Duodenal mucosa (tissue), 2 donors: Measurements from ENCODE around the gene NBAS.

Source experiments
- H3K27ac ChIP-seq: one replicate; pipeline ENCODE4 v1.7.0; 2013; ENCODE audit warnings: low read depth, low read length
- H3K27me3 ChIP-seq, 2 donors: one replicate each; pipeline ENCODE4 v1.7.0; 2013; ENCODE audit warnings: low read length in 2 of 2, control low read depth in 1 of 2; ENCODE audit not compliant: insufficient read depth in 2 of 2, control insufficient read depth in 1 of 2
- H3K36me3 ChIP-seq, 2 donors: one replicate each; pipeline ENCODE4 v1.7.0; 2013; ENCODE audit warnings: low read length in 2 of 2, control low read depth in 1 of 2; ENCODE audit not compliant: insufficient read depth in 2 of 2, control insufficient read depth in 1 of 2
- H3K4me1 ChIP-seq, 2 donors: one replicate each; pipeline ENCODE4 v1.7.0; 2013; ENCODE audit warnings: low read length in 2 of 2, control low read depth in 1 of 2; ENCODE audit not compliant: insufficient read depth in 2 of 2, control insufficient read depth in 1 of 2
- H3K4me3 ChIP-seq, 2 donors: one replicate each; pipeline ENCODE4 v1.7.0; 2013; ENCODE audit warnings: low read length in 2 of 2, low read depth in 1 of 2
- H3K9ac ChIP-seq, 2 donors: one replicate each; pipeline ENCODE4 v1.7.0; 2013; ENCODE audit warnings: low read length in 2 of 2, low read depth in 1 of 2
- H3K9me3 ChIP-seq, 2 donors: one replicate each; pipeline ENCODE4 v1.7.0; 2013; ENCODE audit warnings: low read length in 2 of 2, control low read depth in 1 of 2; ENCODE audit not compliant: control insufficient read depth in 1 of 2

NBAS gene

DNA sequence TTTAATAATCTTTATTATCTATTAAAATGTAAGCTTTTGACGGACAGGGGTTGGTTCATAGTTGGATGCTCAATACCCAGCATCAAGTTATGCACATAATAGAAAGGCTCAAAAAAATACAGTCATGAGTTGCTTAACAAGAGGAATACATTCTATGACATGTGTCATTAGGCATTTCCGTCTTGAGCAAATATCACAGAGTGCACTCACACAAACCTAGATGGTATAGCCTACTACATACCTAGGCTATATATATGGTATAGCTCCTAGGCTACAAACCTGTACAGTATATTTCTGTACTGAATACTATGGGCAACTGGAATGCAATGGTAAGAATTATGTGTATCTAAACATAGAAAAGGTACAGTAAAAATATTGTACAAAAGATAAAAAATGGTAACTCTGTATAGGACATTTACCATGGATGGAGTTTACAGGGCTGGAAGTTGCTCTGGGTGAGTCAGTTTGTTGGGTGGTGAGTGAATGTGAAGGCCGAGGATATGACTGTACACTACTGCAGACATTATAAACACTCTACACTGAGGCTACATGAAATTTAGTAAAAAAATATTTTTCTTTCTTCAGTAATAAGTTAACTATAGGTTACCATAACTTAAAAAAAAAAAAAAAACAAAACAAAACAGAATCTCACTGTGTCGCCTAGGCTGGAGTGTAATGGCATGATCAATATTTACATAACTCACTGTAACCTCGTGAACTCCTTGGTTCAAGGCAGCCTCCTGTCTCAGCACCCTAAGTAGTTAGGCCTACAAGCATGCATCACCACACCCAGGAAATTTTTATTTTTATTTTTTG is 201.2 kb downstream of the NBAS start:
- Histone ChIP-seq H3K27ac (no peak overlapping the region), H3K36me3 (peaks cover 0 to 25% of the 10 kb centered on the region in 2 donors), H3K9ac (no peak overlapping the region), H3K4me3 (no peak overlapping the region), H3K9me3 (no peaks in the 10 kb centered on the region), H3K4me1 (no peaks in the 10 kb centered on the region), H3K27me3 (no peaks in the 10 kb centered on the region)

GRCh38 chr2:15357922-15358321 is 203.2 kb downstream of the NBAS start:
- Histone ChIP-seq H3K27me3 (no peaks in the 10 kb centered on the region), H3K27ac (no peak overlapping the region), H3K9ac (no peak overlapping the region), H3K4me3 (no peak overlapping the region), H3K4me1 (no peaks in the 10 kb centered on the region), H3K36me3 (peaks cover 0 to 26% of the 10 kb centered on the region in 2 donors), H3K9me3 (no peaks in the 10 kb centered on the region)

- H3K4me3 ChIP-seq, result no peak overlapping the region
- no peaks in the 10 kb centered on the region for H3K4me1 ChIP-seq
- no peak overlapping the region for H3K9ac ChIP-seq
- no peak overlapping the region for H3K27ac ChIP-seq
- no peaks in the 10 kb centered on the region for H3K27me3 ChIP-seq
- no peaks in the 10 kb centered on the region for H3K9me3 ChIP-seq
- peaks cover 5 to 29% of the 10 kb centered on the region in 2 donors for H3K36me3 ChIP-seq
Observed at GRCh38 chr2:15357186-15357585, 203.9 kb downstream of the NBAS start.

DNA sequence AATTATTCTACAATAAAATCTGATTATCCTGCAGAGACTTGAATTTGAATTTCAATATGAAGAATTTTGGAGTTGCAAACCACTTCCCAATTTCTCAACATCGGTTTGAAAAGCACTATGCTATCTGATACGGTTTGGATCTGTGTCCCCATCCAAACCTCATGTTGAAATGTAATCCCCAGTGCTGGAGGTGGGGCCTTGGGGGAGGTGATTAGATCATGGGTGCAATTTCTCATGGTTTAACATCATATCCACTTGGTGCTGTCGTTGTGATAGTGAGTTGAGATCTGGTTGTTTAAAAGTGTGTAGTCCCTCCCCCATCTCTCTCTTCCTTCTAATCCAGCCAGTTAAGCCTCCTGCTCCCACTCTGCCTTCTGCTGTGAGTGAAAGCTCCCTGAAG is 205.7 kb downstream of the NBAS start:
- H3K36me3 ChIP-seq, result peaks cover 10 to 33% of the 10 kb centered on the region in 2 donors
- H3K27ac ChIP-seq, result no peak overlapping the region

DNA sequence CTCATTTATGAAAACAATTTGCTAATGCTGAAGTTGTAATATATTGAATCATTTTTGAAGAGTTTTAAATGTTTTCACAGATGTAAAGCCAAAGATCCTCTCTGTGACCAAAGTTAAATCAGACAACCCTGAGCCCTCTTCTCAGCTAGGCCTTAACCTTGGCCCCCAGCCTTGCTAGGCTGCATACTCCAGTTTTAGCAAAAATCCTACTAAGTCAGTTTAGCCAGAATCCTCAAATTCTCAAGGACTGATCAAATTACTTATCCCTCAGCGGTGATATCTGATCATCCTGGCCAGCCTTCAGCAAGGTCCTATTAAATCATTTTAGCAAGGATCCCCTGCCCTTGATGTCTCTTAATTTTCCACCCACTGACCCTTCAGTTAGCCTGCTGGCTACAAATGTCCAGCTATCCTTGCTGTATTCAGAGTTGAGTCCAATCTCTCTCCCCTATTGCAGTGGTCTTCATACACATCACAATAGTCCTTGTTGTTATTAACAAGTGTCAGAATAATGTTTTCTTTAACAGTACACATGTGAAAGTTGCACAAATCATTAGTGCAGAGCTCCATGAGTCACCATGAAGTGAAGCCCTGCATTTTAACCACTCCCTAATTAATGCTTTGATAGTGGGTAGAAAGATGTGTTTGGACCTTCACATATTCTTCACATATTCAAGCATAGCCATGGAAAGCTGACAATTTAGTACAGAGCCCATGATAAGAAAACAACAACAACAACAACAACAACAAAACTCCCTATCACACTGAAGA is 206.4 kb downstream of the NBAS start:
- H3K4me3 ChIP-seq, result no peak overlapping the region
- H3K9ac ChIP-seq, result no peak overlapping the region
- no peaks in the 10 kb centered on the region for H3K27me3 ChIP-seq
- no peaks in the 10 kb centered on the region for H3K9me3 ChIP-seq
- H3K4me1 ChIP-seq, result no peaks in the 10 kb centered on the region
- H3K36me3 ChIP-seq, result peaks cover 10 to 31% of the 10 kb centered on the region in 2 donors
- H3K27ac ChIP-seq, result no peak overlapping the region

More for the DNA sequence above, 205.7 kb downstream of the NBAS start:
- Histone ChIP-seq H3K4me3 (no peak overlapping the region), H3K4me1 (no peaks in the 10 kb centered on the region), H3K9me3 (no peaks in the 10 kb centered on the region), H3K27me3 (no peaks in the 10 kb centered on the region), H3K9ac (no peak overlapping the region)

- Histone ChIP-seq H3K4me1 (no peaks in the 10 kb centered on the region), H3K27me3 (no peaks in the 10 kb centered on the region), H3K27ac (no peak overlapping the region), H3K36me3 (peaks cover 10 to 26% of the 10 kb centered on the region in 2 donors), H3K9ac (no peak overlapping the region), H3K4me3 (no peak overlapping the region), H3K9me3 (no peaks in the 10 kb centered on the region)
Observed at GRCh38 chr2:15352363-15352762, 208.8 kb downstream of the NBAS start.

GRCh38 chr2:15348636-15349035 is 212.5 kb downstream of the NBAS start:
- Histone ChIP-seq H3K27ac (no peak overlapping the region), H3K9me3 (peaks cover 0 to 7% of the 10 kb centered on the region in 2 donors), H3K27me3 (no peaks in the 10 kb centered on the region), H3K9ac (no peak overlapping the region), H3K4me1 (no peaks in the 10 kb centered on the region), H3K4me3 (no peak overlapping the region), H3K36me3 (peaks cover 7 to 10% of the 10 kb centered on the region in 2 donors)

DNA sequence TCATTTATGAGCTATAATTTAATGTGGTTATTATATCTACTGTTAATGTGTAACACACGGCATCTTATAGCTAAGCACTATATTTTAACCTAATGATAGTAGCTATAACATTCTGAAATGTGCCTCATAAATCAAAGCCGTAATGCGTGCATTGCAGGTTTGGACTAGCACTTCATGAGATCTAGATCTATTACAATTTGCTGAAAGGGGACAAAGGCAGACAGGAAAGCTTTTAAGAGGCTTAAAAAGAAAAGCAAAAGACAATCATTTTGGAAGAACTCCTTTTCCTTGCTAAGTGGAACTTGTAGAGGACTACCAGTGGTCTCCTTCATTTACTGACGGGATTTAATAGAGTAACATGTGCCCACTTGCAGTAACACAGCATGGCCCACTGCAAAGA is 213.1 kb downstream of the NBAS start:
- Histone ChIP-seq H3K9ac (no peak overlapping the region), H3K4me3 (no peak overlapping the region), H3K36me3 (peaks cover 7 to 10% of the 10 kb centered on the region in 2 donors), H3K27ac (no peak overlapping the region), H3K27me3 (no peaks in the 10 kb centered on the region), H3K4me1 (no peaks in the 10 kb centered on the region), H3K9me3 (peaks cover 0 to 7% of the 10 kb centered on the region in 2 donors)

- Histone ChIP-seq H3K36me3 (peaks cover 3 to 6% of the 10 kb centered on the region in 2 donors), H3K27ac (no peak overlapping the region), H3K4me1 (no peaks in the 10 kb centered on the region)
Observed at GRCh38 chr2:15346624-15347023, 214.5 kb downstream of the NBAS start.

DNA sequence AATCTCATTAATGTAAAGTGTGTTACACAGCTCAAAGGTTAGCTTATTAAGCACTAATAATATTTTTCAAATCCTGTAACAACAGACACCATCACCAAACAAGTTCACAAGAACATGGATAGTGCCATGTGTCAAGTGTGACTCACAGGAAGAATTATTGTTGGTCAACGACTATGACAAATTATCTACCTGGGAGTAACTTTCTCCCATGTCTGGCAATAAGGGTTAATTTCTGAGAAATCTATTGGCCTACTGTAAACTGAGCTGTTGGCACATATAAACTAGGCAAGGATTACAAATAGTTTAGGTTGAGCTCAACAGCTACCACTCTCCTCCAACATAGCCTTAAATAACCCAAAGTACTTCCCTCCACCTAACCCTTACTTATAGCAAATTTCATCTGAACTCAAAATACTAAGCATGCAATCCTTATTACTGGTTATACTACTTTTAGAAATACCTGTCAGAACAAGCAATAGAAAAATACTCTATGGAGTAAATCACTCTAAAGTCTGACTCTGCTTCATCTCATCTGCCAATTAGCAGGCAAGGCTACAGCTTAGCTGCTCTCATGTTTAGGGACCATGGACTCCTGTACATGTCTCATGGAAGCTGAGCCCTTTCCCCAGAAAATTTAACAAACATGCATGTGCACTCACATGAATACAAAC is 223.0 kb downstream of the NBAS start:
- H3K36me3 ChIP-seq, result peaks cover 2 to 4% of the 10 kb centered on the region in 2 donors

More at GRCh38 chr2:15346624-15347023, 214.5 kb downstream of the NBAS start:
- Histone ChIP-seq H3K9me3 (peaks cover 0 to 7% of the 10 kb centered on the region in 2 donors), H3K4me3 (no peak overlapping the region), H3K9ac (no peak overlapping the region), H3K27me3 (no peaks in the 10 kb centered on the region)

More for the DNA sequence above, 223.0 kb downstream of the NBAS start:
- Histone ChIP-seq H3K9me3 (no peaks in the 10 kb centered on the region), H3K9ac (no peak overlapping the region), H3K4me1 (no peaks in the 10 kb centered on the region), H3K4me3 (no peak overlapping the region), H3K27ac (no peak overlapping the region), H3K27me3 (no peaks in the 10 kb centered on the region)
